Stimulated activated CD8-positive, alpha-beta memory T cell treated with anti-CD3 and anti-CD28 coated beads, Interleukin-15, amount 100 ng/mL, for 4 hours (primary cell): ENCODE measurements around the gene MORC2.

ENCODE experiments used
- DNase-seq, 2 donors: peaks; one replicate each; pipeline ENCODE4 v3.0.0-alpha.2; 2020; ENCODE audit warnings: low read depth in 2 of 2

The MORC2 gene

GRCh38 chr22:30949934-30950660 is 18.5 kb downstream of the MORC2 start:
- DNase-seq, result no peak

- no peak for DNase-seq
Measured at GRCh38 chr22:30948930-30949342, 19.6 kb downstream of the MORC2 start.

GRCh38 chr22:30947816-30948454 is 20.6 kb downstream of the MORC2 start:
- DNase-seq, result no peak

DNA sequence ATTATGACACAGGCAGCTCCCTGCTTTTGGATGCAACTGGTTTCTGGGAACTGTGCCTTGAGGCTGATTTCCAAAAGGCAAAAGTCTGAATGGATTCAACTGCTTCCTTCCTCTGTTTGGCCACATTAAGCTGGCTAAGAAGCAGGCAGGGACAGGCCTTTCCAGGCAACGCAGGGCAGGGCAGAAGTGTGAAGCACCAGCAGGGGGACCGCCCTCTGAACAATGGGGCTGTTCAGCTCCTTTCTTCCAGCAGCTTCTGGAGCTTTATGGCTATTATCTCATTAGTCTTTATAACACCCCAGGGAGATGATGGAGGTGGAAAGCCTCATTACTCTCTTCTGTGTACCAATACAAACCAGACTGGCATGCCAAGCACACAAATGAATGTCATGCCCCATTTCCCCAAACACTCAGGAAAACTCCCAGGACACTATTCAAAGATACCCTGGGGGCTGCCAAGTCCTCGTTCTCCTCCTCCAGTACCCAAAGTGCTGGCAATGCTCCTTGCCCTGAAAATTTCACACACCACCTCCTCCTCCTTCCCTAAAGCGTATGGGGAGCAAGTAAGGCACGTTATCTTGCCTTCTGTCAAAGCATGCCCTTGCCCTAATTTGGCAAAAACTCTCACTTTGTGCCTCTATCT is 21.3 kb downstream of the MORC2 start:
- no peak for DNase-seq

DNA sequence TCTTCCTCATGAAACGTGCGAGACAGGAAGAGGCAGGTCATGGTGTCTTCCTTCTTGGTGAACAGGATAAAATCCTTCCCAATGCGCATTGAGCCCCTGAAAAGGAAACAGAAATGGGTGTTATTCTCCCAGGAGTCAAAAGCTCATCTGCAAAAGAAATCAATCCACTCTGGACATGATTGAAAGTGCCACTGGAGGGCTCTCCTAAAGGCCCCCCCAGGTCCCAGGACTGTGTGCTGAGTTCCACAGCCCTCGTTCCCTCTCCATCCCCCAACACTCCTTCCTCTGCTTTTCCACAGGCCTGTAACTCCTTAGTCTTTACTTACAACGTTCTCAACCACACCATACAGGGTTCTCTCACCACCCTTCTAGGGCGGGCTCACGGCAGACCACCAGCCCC is 22.2 kb downstream of the MORC2 start:
- DNase-seq, result no peak

- DNase-seq, result no peak
Measured at GRCh38 chr22:30945653-30946052, 22.9 kb downstream of the MORC2 start.

DNA sequence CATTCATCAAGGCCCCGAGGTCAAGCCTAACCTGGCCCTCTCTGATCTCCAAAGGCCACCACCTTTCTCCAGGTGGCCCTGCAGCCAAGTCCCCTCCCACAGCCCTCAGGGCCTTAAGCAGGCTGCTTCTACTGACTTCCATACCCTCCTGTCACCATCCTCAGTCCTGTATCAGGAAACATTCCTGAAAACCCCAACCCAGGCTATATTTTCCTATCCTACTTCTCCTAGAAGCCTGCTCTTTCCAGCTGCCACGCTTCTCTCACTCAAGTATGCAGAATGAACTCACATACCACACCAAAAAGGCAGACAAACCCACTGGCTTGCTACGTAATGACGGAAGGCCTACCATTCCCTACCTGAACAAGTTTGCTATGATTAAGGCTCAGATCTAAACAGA is 23.6 kb downstream of the MORC2 start:
- DNase-seq, result no peak

GRCh38 chr22:30943368-30943767 is 25.2 kb downstream of the MORC2 start:
- peak in 1 of 2 donors; percentile 14 for DNase-seq

DNA sequence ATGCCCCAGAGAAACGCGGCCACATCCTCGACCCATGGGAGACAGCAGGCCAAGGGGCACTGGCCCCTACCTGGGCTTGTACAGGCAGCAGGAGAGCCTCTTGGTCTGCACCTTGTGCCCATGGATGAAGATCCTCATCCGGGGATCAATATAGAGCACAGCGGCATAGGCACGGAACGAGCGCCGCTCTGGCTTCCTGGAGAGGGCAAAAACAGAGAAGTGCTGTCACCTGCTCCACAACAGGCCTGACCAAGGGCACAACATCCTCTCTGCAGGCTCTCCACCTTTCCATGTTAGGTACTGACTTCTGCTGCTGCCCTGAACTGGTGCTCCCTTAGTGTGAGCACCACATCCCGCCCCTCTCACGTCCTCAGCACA is 27.2 kb downstream of the MORC2 start:
- DNase-seq, result no peak

DNA sequence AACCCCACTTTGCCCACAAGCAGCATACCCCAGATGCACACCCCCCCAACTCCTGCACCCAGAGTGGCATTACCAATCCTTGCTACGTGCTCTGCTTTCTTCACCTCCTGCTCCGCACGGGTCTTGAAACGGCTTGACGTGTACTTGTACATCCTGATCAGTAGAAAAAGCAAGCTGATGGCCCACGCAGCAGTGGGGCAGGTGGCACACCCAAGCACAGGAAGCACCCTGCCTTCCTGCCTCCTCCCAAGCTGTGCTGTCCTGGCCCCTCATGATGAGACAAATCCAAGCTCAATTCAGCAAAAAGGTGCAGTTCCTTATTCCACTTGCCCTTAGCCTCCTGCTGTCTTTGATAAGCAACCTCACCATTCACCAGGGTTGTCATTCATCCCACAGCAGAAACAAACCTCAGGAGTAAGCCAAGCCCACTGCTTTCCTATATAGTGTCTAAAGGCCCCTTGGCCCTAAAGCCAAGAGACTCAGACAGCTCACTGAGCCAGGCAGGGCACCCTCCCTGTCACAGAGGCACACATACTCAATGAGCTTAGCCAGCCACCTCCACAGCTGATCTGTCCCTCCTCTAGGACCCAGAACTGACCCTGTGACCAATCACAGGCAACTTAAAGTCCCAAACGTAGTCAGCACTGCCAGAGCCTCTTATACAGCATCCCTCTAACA is 27.8 kb downstream of the MORC2 start:
- peak; percentile 9 to 23 for DNase-seq

- DNase-seq, result no peak
Measured at GRCh38 chr22:30934053-30934452, 34.5 kb downstream of the MORC2 start.

DNA sequence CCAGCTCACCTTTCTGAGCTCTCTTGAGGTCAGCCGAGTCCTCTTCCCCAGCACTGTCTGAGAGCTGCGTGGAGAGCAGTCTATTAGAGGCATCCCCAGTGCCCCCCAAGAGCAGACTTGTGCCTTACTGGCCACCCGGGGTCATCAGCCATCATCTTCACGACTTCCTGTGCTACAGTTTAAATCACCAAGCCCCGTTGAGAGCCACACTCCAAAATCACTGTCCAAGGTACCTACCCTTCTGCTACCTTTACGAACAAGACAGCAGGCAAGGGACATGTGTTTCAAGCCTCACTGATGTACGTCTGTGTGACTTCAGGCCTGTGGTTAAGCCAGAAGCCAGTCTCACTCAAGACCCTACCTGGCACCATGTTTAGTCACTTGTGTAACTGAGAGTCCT is 35.1 kb downstream of the MORC2 start:
- DNase-seq, result no peak

DNA sequence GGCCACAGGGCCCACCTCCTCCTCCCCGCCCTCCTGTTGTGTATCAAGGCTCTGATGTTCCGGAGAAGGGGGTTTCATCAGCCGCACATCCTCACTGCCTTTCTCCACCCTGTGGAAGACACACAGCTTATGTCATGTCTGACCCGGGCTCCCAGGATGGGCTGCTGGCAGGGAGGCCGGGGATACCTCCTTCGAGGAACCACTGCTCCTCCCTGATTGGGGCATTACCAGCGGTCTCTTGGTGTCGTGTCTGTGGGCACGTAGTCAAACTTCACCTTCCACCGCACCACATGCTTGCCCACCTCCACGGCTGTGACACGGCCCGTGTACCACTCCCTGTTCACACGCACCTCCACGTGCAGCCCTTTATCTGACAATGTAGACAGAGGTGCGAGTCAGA is 35.9 kb downstream of the MORC2 start:
- DNase-seq, result no peak

- no peak for DNase-seq
Measured at GRCh38 chr22:30931541-30932300, 36.9 kb downstream of the MORC2 start.

GRCh38 chr22:30930228-30930627 is 38.3 kb downstream of the MORC2 start:
- no peak for DNase-seq

DNA sequence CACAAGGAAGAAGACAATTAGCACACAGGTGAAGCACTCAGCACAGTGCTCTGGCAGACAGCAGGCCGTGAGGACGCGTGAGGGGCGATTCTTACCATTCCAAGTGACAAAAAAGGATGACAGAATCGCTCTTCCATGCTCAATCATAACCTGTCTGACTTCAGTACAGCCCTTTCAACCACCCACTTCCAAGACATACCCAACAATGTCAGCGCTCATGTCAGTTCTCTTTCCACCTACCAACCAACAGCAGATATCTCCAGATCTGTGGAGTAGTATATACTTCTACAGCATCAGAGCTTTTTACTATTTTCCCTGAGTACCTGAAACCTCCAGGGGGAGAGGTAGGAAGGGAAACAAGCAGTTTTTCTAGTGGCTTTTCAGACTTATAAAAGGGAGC is 40.2 kb downstream of the MORC2 start:
- no peak for DNase-seq

GRCh38 chr22:30927806-30928205 is 40.8 kb downstream of the MORC2 start:
- no peak for DNase-seq

DNA sequence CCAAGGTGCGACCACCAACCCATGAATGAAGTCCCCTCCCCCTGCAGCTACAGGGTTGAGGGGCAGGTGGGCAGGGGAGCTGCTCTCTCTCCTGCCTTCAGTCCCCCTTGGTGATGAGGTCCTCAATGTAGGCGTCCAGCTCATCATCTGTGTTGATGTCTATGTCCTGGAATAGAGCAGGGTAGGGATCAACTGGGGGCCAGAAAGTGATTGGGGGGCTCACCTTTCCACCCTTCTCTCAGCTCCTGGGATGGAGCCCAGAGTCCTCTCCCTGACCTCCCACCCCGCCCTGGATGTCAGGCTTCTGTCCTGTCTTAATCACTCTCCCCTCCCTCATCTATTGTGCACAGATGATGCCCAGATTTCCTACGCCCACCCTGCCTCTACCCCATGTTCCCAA is 41.9 kb downstream of the MORC2 start:
- no peak for DNase-seq

DNA sequence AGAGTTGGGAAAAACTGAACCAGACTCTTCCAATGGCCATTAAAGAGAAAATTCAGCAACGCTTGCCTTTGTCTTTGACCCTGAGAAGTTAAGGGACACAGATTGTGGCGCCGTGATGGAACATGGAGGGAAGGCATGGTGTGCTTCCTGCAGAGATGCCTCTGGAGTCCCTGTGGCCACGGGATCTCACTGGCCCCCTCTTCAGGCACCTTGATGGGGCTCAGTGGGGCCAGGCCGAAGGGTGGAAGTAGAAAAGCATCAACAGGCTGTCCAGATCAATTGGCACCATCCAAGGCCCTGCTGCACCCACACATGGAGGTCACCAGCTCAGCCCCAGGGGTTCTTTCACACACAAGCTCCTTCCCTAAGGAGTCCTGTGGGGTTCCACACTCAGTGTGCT is 42.9 kb downstream of the MORC2 start:
- DNase-seq, result no peak

DNA sequence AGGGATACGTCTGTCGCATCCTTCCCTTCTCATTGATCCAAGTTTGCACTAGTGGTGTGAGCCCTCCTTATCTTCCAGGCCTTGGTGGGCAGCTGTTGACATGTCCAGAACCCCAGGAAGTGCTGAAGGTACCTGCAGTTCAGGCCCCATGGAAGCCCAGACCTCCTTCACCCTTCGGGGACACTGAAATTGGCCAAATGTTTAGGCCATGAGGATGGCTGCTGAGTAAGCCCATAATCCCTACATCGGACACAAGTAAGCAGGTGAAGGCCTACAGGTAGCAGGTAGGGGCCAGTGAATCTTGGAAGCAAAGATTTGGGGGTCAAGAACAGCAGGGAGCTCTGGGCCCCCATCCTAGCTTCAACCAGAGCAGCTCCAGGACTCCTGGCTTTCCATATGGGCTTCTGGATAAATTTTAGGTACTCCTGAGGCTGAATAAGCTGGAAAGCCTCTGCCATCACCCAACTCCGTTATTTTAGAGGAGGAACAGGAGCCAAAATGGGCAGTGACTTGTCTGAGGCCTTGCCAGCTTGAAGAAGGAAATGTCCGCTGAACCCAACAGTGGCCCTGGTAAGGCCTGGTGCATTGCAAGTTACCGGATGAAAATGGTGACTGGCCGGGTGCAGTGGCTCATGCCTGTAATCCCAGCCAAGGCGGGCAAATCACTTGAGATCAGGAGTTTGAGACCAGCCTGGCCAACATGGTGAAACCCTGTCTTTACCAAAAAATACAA is 45.2 kb downstream of the MORC2 start:
- DNase-seq, result no peak

GRCh38 chr22:30922151-30922611 is 46.4 kb downstream of the MORC2 start:
- DNase-seq, result peak; percentile 64 to 81
